Erythroblast (primary cell): ENCODE measurements around the gene PIK3AP1.

Experiments used
- DNase-seq, 2 experiments: peaks; one replicate each; lab custom pipeline; 2025; lab: John Stamatoyannopoulos, UW
- GATA1 ChIP-seq: IDR thresholded peaks from 2 replicates; pipeline ENCODE4 v1.6.1; 2011; ENCODE audit warnings: low read depth, mild to moderate bottlenecking, control low read depth, low read length, moderate library complexity
- POLR2A ChIP-seq: IDR thresholded peaks from 2 replicates; pipeline ENCODE4 v1.6.1; 2011; ENCODE audit warnings: mild to moderate bottlenecking, low read length

The PIK3AP1 gene

GRCh38 chr10:96643920-96644319 lies 76.4 kb downstream of the PIK3AP1 start:
- TF ChIP-seq GATA1, result no peak
- no peak for TF ChIP-seq POLR2A
- peak in 1 of 2 experiments; percentile 23 for DNase-seq

- TF ChIP-seq GATA1 (no peak), POLR2A (no peak)
- DNase-seq, result peak; percentile 85 to 86
Measured at GRCh38 chr10:96642973-96643372, 77.3 kb downstream of the PIK3AP1 start.

GRCh38 chr10:96642530-96642929 lies 77.8 kb downstream of the PIK3AP1 start:
- DNase-seq, result no peak
- TF ChIP-seq POLR2A, result no peak
- no peak for TF ChIP-seq GATA1

- no peak for DNase-seq
- TF ChIP-seq GATA1, result no peak
- no peak for TF ChIP-seq POLR2A
Measured at GRCh38 chr10:96641396-96642295, 78.7 kb downstream of the PIK3AP1 start.

- TF ChIP-seq POLR2A (no peak), GATA1 (no peak)
- DNase-seq, result peak in 1 of 2 experiments; percentile 24
Measured at GRCh38 chr10:96639899-96640298, 80.4 kb downstream of the PIK3AP1 start.

- TF ChIP-seq GATA1 (no peak), POLR2A (no peak)
- DNase-seq, result no peak
Measured at GRCh38 chr10:96638696-96639095, 81.6 kb downstream of the PIK3AP1 start.

GRCh38 chr10:96638120-96638519 lies 82.2 kb downstream of the PIK3AP1 start:
- DNase-seq, result no peak
- TF ChIP-seq POLR2A (no peak), GATA1 (no peak)

- DNase-seq, result no peak
- no peak for TF ChIP-seq GATA1
- no peak for TF ChIP-seq POLR2A
Measured at GRCh38 chr10:96637709-96638108, 82.6 kb downstream of the PIK3AP1 start.

- DNase-seq, result peak in 1 of 2 experiments; percentile 22
- no peak for TF ChIP-seq POLR2A
- no peak for TF ChIP-seq GATA1
Measured at GRCh38 chr10:96636551-96636950, 83.8 kb downstream of the PIK3AP1 start.

- no peak for TF ChIP-seq GATA1
- peak in 1 of 2 experiments; percentile 44 for DNase-seq
Measured at GRCh38 chr10:96632974-96633710, 87.2 kb downstream of the PIK3AP1 start.

- TF ChIP-seq POLR2A, result no peak
- no peak for TF ChIP-seq GATA1
- DNase-seq, result no peak
Measured at GRCh38 chr10:96627292-96627691, 93.0 kb downstream of the PIK3AP1 start.

GRCh38 chr10:96626795-96627194 lies 93.5 kb downstream of the PIK3AP1 start:
- TF ChIP-seq POLR2A (no peak), GATA1 (no peak)
- peak; percentile 58 to 67 for DNase-seq

GRCh38 chr10:96625173-96625572 lies 95.1 kb downstream of the PIK3AP1 start:
- TF ChIP-seq POLR2A, result no peak
- TF ChIP-seq GATA1, result no peak
- no peak for DNase-seq

- peak; percentile 47 for TF ChIP-seq GATA1
- TF ChIP-seq POLR2A, result peak; percentile 47
- peak; percentile 89 to 96 for DNase-seq
Measured at GRCh38 chr10:96622013-96622787, 98.1 kb downstream of the PIK3AP1 start.
